ENCODE measurements around the gene DR1.
A peak's percentile ranks its signal among the peaks of the same experiment; 100 is the strongest.
"Not testable (repeated sequence)": the region's sequence is repeated elsewhere in the genome, so short reads cannot be mapped to it uniquely, and the experiment has no call there.

The DR1 gene

GRCh38 chr1:93350322-93350721, 4.6 kb downstream of the DR1 start:
- Histone ChIP-seq H3K4me3 (ENCODE audit: severe bottlenecking) (no peak overlapping the region), H3K36me3 (ENCODE audit: low read depth) (peaks cover 71% of the 10 kb centered on the region), H3K27me3 (ENCODE audit: insufficient read depth, poor library complexity, severe bottlenecking) (no peaks in the 10 kb centered on the region), H3K9me3 (ENCODE audit: severe bottlenecking) (no peaks in the 10 kb centered on the region), H3K27ac (ENCODE audit: poor library complexity, severe bottlenecking) (peak overlapping the region; percentile 90), H3K4me1 (ENCODE audit: insufficient read depth, poor library complexity, severe bottlenecking) (peaks cover 49% of the 10 kb centered on the region)
- TF ChIP-seq CTCF (IDR thresholded peaks at IDR 0.05; ENCODE audit: poor library complexity, severe bottlenecking) = no peak
- ATAC-seq (ENCODE audit: low read depth) = no peak
- DNase-seq (ENCODE audit: low spot score) = no peak

GRCh38 chr1:93350875-93351274, 5.2 kb downstream of the DR1 start:
- ATAC-seq (ENCODE audit: low read depth) (no peak), DNase-seq (ENCODE audit: low spot score) (no peak)
- Histone ChIP-seq H3K4me3 (ENCODE audit: severe bottlenecking) (no peak overlapping the region), H3K27me3 (ENCODE audit: insufficient read depth, poor library complexity, severe bottlenecking) (no peaks in the 10 kb centered on the region), H3K9me3 (ENCODE audit: severe bottlenecking) (no peaks in the 10 kb centered on the region), H3K27ac (ENCODE audit: poor library complexity, severe bottlenecking) (peak overlapping the region; percentile 90), H3K36me3 (ENCODE audit: low read depth) (peaks cover 77% of the 10 kb centered on the region), H3K4me1 (ENCODE audit: insufficient read depth, poor library complexity, severe bottlenecking) (peaks cover 53% of the 10 kb centered on the region)
- TF ChIP-seq CTCF (IDR thresholded peaks at IDR 0.05; ENCODE audit: poor library complexity, severe bottlenecking) = no peak

- H3K4me3 ChIP-seq (ENCODE audit: severe bottlenecking); H3K27me3 ChIP-seq (ENCODE audit: insufficient read depth, poor library complexity, severe bottlenecking); DNase-seq (ENCODE audit: low spot score); H3K9me3 ChIP-seq (ENCODE audit: severe bottlenecking); ATAC-seq (ENCODE audit: low read depth): not testable (repeated sequence)
- H3K27ac ChIP-seq (ENCODE audit: poor library complexity, severe bottlenecking) = peak overlapping the region; percentile 90
- peaks cover 82% of the 10 kb centered on the region for H3K36me3 ChIP-seq (ENCODE audit: low read depth)
- H3K4me1 ChIP-seq (ENCODE audit: insufficient read depth, poor library complexity, severe bottlenecking) = peaks cover 53% of the 10 kb centered on the region
Observed at GRCh38 chr1:93351346-93351745, 5.6 kb downstream of the DR1 start.

- peak; percentile 59 for ATAC-seq (ENCODE audit: low read depth)
- DNase-seq (ENCODE audit: low spot score) = no peak
- Histone ChIP-seq H3K4me3 (ENCODE audit: severe bottlenecking) (no peak overlapping the region), H3K27me3 (ENCODE audit: insufficient read depth, poor library complexity, severe bottlenecking) (no peaks in the 10 kb centered on the region), H3K9me3 (ENCODE audit: severe bottlenecking) (no peaks in the 10 kb centered on the region), H3K4me1 (ENCODE audit: insufficient read depth, poor library complexity, severe bottlenecking) (peaks cover 53% of the 10 kb centered on the region), H3K27ac (ENCODE audit: poor library complexity, severe bottlenecking) (peak overlapping the region; percentile 90), H3K36me3 (ENCODE audit: low read depth) (peaks cover 91% of the 10 kb centered on the region)
- no peak for TF ChIP-seq CTCF (IDR thresholded peaks at IDR 0.05; ENCODE audit: poor library complexity, severe bottlenecking)
Observed at GRCh38 chr1:93352376-93352775, 6.7 kb downstream of the DR1 start.

- Histone ChIP-seq H3K9me3 (ENCODE audit: severe bottlenecking) (no peaks in the 10 kb centered on the region), H3K27me3 (ENCODE audit: insufficient read depth, poor library complexity, severe bottlenecking) (no peaks in the 10 kb centered on the region), H3K4me3 (ENCODE audit: severe bottlenecking) (no peak overlapping the region), H3K4me1 (ENCODE audit: insufficient read depth, poor library complexity, severe bottlenecking) (peaks cover 53% of the 10 kb centered on the region), H3K27ac (ENCODE audit: poor library complexity, severe bottlenecking) (peak overlapping the region; percentile 90), H3K36me3 (ENCODE audit: low read depth) (peaks cover 93% of the 10 kb centered on the region)
- TF ChIP-seq CTCF (IDR thresholded peaks at IDR 0.05; ENCODE audit: poor library complexity, severe bottlenecking) = no peak
- ATAC-seq (ENCODE audit: low read depth) (no peak), DNase-seq (ENCODE audit: low spot score) (no peak)
Observed at GRCh38 chr1:93353286-93353685, 7.6 kb downstream of the DR1 start.
